Lower leg skin (tissue), 3 donors: ENCODE results near the gene CRIP1.

Experiments
- CTCF ChIP-seq, 3 donors: fragments of 450-650 bp; IDR thresholded peaks; one replicate each; pipeline ENCODE4 v1.5.1; 2016; ENCODE audit warnings: antibody characterized with exemption in 3 of 3, mild to moderate bottlenecking in 3 of 3, moderate library complexity in 2 of 3
- POLR2A ChIP-seq, 2 donors: fragments of 450-650 bp; IDR thresholded peaks; one replicate each; pipeline ENCODE4 v1.6.1; 2016 to 2017; ENCODE audit warnings: antibody characterized with exemption in 2 of 2, mild to moderate bottlenecking in 1 of 2, moderate library complexity in 1 of 2

GRCh38 chr14:105473677-105474482 is 12.8 kb upstream of the CRIP1 start:
- TF ChIP-seq CTCF (IDR thresholded peaks at IDR 0.05) (no peak), POLR2A (IDR thresholded peaks at IDR 0.05) (no peak)
